ENCODE measurements around the gene FAM83C. TPM values are rescaled to one million over a fixed set of nuclear protein-coding genes. Genes with fewer than 3 reads are reported as not detected.
"Not testable (repeated sequence)": the region's sequence is repeated elsewhere in the genome, so short reads cannot be mapped to it uniquely, and the experiment has no call there.

FAM83C gene
- total RNA-seq, 1 donor from 2014 or later, result not detected

DNA sequence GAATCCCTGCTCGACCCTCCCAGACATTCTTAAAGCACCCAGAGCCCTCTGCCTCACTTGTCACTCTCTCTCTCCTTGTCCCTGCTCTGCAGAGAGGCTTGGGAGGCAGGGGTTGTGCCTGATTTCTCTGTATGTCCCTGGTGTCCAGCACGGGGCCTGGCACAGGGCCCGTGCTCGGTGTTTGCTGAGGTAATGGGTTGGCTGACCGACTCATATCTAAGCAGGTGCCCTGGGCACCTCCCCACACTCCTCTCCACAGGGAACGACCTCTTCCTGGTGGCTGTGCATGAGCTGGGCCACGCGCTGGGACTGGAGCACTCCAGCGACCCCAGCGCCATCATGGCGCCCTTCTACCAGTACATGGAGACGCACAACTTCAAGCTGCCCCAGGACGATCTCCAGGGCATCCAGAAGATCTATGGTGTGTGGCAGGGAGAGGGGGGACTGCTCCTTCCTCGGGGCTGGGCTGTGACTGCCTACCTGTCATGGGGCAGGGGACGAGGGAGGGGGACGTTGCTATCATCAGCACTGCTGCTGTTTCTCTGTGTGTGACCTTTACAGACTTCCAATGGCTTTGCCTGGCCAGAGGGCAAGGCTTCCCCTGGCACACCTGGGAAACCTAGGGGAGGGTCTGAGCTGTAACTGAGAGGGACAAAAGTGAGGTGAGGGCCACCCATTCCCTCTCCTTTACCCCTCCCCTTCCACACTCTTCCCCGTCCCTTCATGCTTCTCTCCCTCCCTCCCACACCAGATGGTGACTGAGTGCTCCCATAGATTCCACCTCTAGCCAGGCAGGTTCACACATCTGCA is 28.5 kb downstream of the FAM83C start:
- Mint-ChIP-seq H3K4me1 (ENCODE audit: unreplicated experiment) (peaks cover 14% of the 10 kb centered on the region), H3K27me3 (no peaks in the 10 kb centered on the region), H3K4me3 (peak overlapping the region; percentile 47), H3K36me3 (peaks cover 7% of the 10 kb centered on the region), H3K9me3 (no peaks in the 10 kb centered on the region), H3K27ac (peak overlapping the region; percentile 94)
- DNase-seq (ENCODE audit: extremely low spot score, unreplicated experiment), result no peak
- TF ChIP-seq, protein P1, sequence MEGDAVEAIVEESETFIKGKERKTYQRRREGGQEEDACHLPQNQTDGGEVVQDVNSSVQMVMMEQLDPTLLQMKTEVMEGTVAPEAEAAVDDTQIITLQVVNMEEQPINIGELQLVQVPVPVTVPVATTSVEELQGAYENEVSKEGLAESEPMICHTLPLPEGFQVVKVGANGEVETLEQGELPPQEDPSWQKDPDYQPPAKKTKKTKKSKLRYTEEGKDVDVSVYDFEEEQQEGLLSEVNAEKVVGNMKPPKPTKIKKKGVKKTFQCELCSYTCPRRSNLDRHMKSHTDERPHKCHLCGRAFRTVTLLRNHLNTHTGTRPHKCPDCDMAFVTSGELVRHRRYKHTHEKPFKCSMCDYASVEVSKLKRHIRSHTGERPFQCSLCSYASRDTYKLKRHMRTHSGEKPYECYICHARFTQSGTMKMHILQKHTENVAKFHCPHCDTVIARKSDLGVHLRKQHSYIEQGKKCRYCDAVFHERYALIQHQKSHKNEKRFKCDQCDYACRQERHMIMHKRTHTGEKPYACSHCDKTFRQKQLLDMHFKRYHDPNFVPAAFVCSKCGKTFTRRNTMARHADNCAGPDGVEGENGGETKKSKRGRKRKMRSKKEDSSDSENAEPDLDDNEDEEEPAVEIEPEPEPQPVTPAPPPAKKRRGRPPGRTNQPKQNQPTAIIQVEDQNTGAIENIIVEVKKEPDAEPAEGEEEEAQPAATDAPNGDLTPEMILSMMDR (conservative IDR thresholded peaks at IDR 0.05), result no peak

DNA sequence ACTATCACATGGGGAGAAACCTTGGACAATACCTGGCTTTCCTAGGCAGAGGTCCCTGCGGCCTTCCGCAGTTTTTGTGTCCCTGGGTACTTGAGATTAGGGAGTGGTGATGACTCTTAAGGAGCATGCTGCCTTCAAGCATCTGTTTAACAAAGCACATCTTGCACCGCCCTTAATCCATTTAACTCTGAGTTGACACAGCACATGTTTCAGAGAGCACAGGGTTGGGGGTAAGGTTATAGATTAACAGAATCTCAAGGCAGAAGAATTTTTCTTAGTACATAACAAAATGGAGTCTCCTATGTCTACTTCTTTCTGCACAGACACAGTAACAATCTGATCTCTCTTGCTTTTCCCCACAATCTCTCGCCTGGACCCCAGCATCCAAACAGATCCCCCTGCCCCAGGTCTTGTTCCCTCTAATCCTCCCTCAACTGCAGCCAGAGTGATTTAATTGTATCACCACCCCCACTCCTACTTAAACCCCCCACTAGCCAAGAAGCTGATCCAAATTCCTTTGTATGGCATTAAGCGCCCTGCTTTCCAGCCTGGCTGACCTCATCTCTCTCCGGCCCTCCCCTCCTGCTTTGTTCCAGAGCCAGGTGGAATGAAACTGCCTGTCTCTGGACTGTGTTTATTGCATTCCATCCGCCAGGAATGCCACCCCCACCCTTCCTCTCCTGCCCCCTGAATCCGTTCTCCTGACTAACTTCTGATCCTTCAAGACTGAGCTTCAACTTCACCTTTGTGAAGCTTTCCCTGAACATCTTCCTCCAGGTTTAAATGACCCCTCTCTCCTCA is 29.3 kb downstream of the FAM83C start:
- DNase-seq (ENCODE audit: extremely low spot score, unreplicated experiment); H3K9me3 Mint-ChIP-seq; H3K36me3 Mint-ChIP-seq; H3K27me3 Mint-ChIP-seq: not testable (repeated sequence)
- peak overlapping the region; percentile 94 for H3K27ac Mint-ChIP-seq
- H3K4me3 Mint-ChIP-seq, result peak overlapping the region; percentile 47
- peaks cover 14% of the 10 kb centered on the region for H3K4me1 Mint-ChIP-seq (ENCODE audit: unreplicated experiment)

DNA sequence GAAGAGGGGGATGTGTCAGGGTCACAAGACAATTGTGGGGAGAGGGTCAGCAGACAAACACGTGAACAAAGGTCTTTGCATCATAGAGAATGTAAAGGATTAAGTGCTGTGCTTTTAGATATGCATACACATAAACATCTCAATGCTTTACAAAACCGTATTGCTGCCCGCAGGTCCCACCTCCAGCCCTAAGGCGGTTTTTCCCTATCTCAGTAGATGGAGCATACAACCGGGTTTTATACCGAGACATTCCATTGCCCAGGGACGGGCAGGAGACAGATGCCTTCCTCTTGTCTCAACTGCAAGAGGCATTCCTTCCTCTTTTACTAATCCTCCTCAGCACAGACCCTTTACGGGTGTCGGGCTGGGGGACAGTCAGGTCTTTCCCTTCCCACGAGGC is 29.9 kb downstream of the FAM83C start:
- H3K27ac Mint-ChIP-seq, result peak overlapping the region; percentile 59
- not testable (repeated sequence) for H3K27me3 Mint-ChIP-seq; H3K9me3 Mint-ChIP-seq; DNase-seq (ENCODE audit: extremely low spot score, unreplicated experiment); H3K4me3 Mint-ChIP-seq; H3K36me3 Mint-ChIP-seq
- peaks cover 14% of the 10 kb centered on the region for H3K4me1 Mint-ChIP-seq (ENCODE audit: unreplicated experiment)

DNA sequence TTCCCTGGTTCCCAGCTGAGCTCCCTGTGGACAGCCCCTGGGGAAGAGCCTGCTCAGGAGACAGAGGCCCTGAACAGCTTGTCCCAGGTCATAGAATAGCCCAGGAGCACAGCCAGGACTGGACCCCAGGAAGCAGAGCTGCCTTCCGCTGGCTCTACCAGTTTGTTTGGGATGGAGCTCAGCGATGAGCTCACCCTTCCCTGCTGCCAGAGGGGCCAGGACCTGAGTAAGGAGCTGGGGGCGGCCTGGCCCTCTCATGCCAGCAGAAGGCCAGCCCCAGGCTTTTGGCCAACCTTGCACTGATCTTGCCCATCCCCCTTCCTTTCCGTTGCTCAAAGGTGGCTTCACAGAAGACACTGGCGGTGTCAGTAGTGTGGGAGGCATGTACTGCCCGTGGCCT is 31.8 kb downstream of the FAM83C start:
- TF ChIP-seq, protein P1 (conservative IDR thresholded peaks at IDR 0.05), result no peak
- H3K36me3 Mint-ChIP-seq, result no peaks in the 10 kb centered on the region
- peaks cover 5% of the 10 kb centered on the region for H3K9me3 Mint-ChIP-seq
- no peak for DNase-seq (ENCODE audit: extremely low spot score, unreplicated experiment)
- no peaks in the 10 kb centered on the region for H3K27me3 Mint-ChIP-seq
- H3K4me1 Mint-ChIP-seq (ENCODE audit: unreplicated experiment), result peaks cover 14% of the 10 kb centered on the region
- H3K4me3 Mint-ChIP-seq, result no peak overlapping the region
- no peak overlapping the region for H3K27ac Mint-ChIP-seq

DNA sequence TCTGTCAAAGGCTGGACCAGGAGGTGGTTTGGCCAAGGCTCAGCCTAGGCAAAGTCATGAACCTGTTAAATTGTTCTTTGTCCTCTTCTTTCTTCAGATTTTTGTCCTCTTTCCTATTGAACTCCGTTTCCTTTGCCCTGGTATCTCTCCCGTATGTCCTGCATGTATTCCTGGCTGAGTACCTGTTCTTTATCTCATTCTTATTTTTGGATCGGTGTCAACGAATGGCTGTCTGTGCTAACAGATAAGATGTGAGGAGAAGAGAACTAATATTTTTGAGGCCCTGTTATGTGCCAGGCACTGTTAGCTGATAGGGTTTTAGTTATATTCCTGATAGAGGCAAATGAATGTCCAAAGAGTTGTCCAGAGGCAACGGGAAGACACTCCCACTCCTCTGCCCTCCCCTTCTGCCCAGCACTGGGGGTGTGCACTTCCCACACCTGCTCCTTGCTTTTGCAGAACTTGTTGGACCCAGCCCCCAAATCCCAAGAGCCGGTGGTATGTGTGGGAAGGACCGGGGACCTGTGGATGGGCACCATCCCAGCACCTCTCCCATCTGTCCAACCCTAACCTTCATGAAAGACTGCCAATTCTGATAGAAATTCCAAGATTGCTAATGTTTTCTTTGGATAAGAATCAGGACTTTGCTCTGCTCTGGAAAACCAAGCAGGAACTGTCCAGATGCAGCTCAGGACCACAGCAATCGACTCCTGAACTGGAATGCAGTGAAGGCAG is 34.9 kb downstream of the FAM83C start:
- Mint-ChIP-seq H3K36me3 (no peaks in the 10 kb centered on the region), H3K4me1 (ENCODE audit: unreplicated experiment) (no peaks in the 10 kb centered on the region), H3K4me3 (no peak overlapping the region), H3K9me3 (peaks cover 5% of the 10 kb centered on the region), H3K27me3 (no peaks in the 10 kb centered on the region), H3K27ac (no peak overlapping the region)
- DNase-seq (ENCODE audit: extremely low spot score, unreplicated experiment), result no peak
- TF ChIP-seq, protein P1 (conservative IDR thresholded peaks at IDR 0.05), result no peak

DNA sequence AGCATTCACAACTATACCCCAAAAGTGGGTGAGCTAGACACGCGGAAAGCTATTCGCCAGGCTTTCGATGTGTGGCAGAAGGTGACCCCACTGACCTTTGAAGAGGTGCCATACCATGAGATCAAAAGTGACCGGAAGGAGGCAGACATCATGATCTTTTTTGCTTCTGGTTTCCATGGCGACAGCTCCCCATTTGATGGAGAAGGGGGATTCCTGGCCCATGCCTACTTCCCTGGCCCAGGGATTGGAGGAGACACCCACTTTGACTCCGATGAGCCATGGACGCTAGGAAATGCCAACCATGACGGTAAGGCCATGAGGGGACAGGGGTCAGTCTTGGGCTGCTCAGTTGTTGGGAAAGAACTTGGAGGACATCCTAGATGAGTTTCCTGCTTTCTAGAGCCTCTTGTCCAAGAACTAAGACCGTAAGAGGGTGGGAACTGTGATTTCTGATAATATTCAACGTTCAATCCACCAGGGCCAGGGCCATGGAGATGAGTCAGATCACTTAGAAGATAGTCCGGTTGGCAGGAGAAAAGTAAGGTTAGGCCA is 37.7 kb downstream of the FAM83C start:
- DNase-seq (ENCODE audit: extremely low spot score, unreplicated experiment), result no peak
- no peak overlapping the region for H3K4me3 Mint-ChIP-seq
- H3K27ac Mint-ChIP-seq, result no peak overlapping the region
- H3K4me1 Mint-ChIP-seq (ENCODE audit: unreplicated experiment), result no peaks in the 10 kb centered on the region
- no peaks in the 10 kb centered on the region for H3K27me3 Mint-ChIP-seq
- H3K36me3 Mint-ChIP-seq, result no peaks in the 10 kb centered on the region
- H3K9me3 Mint-ChIP-seq, result peaks cover 5% of the 10 kb centered on the region
- TF ChIP-seq, protein P1 (conservative IDR thresholded peaks at IDR 0.05), result no peak
